H1 (cell line): ENCODE measurements around the gene CCDC88C. TPM values are rescaled to one million over a fixed set of nuclear protein-coding genes. Genes with fewer than 3 reads are reported as not detected.
"Not testable (repeated sequence)": the region's sequence is repeated elsewhere in the genome, so short reads cannot be mapped to it uniquely, and the experiment has no call there.

Experiments used
- CTCF ChIA-PET: fragments of 300-600 bp; sonication (Branson Sonifier 250); formaldehyde crosslinking; loops from one replicate; lab custom pipeline; 2021; ENCODE audit not compliant: partially characterized antibody; lab: Charles Lee
- POLR2A ChIA-PET: fragments of 300-600 bp; sonication (Branson Sonifier 250); formaldehyde crosslinking; loops from one replicate; lab custom pipeline; 2021; ENCODE audit warnings: inconsistent platforms; ENCODE audit not compliant: partially characterized antibody; lab: Charles Lee
- DNase-seq, 2 experiments: peaks; one replicate each; pipeline versions ENCODE4 v3.0.0 to v3.0.0-alpha.2; 2010 to 2022; ENCODE audit warnings: low spot score in 2 of 2, low read depth in 1 of 2, mixed read lengths in 1 of 2
- FAIRE-seq: peaks from 2 replicates; lab custom pipeline; 2011; peaks lifted over from hg19 to GRCh38; lab: Jason Lieb, UNC
- H2AFZ ChIP-seq: 2 replicates; pipeline ENCODE4 v1.8.1; 2012; ENCODE audit warnings: low read length, inconsistent platforms
- H2AK5ac ChIP-seq: 2 replicates; pipeline ENCODE4 v1.6.1; 2013; ENCODE audit warnings: low read depth, low read length
- H2BK120ac ChIP-seq: replicated peaks from 2 replicates; pipeline ENCODE3; 2013; ENCODE audit warnings: low read depth, low read length, inconsistent platforms
- H2BK12ac ChIP-seq: 2 replicates; pipeline ENCODE4 v1.6.1; 2013; ENCODE audit warnings: low read depth, low read length
- H2BK15ac ChIP-seq: 2 replicates; pipeline ENCODE4 v1.6.1; 2013; ENCODE audit warnings: low read length
- H2BK20ac ChIP-seq: 2 replicates; pipeline ENCODE4 v1.6.1; 2013; ENCODE audit warnings: low read length
- H2BK5ac ChIP-seq: 2 replicates; pipeline ENCODE4 v1.6.1; 2013; ENCODE audit warnings: low read depth, low read length
- H3K14ac ChIP-seq: 2 replicates; pipeline ENCODE4 v1.6.1; 2013; ENCODE audit warnings: inconsistent platforms; ENCODE audit not compliant: insufficient read length
- H3K18ac ChIP-seq: 2 replicates; pipeline ENCODE4 v1.6.1; 2013; ENCODE audit warnings: low read length; ENCODE audit errors: extremely low read depth
- H3K23ac ChIP-seq: 2 replicates; pipeline ENCODE4 v1.6.1; 2013; ENCODE audit warnings: inconsistent platforms; ENCODE audit not compliant: insufficient read length
- H3K23me2 ChIP-seq: 2 replicates; pipeline ENCODE4 v1.6.1; 2013; ENCODE audit warnings: low read depth, low read length
- H3K27ac ChIP-seq: 2 replicates; pipeline ENCODE4 v1.6.1; 2011; ENCODE audit warnings: low read depth, low read length, inconsistent platforms
- H3K27me3 ChIP-seq, 4 experiments: replicated peaks in 1 of 4; 1 replicate in 1 of 4; 2 replicates in 3 of 4; pipeline versions ENCODE4 v1.6.1 to v1.8.1; 2011 to 2013; ENCODE audit warnings: low read length in 3 of 4, mild to moderate bottlenecking in 3 of 4, inconsistent platforms in 2 of 4, mixed read lengths in 2 of 4, moderate library complexity in 1 of 4; ENCODE audit not compliant: control insufficient read depth in 3 of 4, insufficient read depth in 3 of 4; ENCODE audit errors: extremely low read depth in 1 of 4
- H3K36me3 ChIP-seq, 4 experiments: 2 replicates each; pipeline versions ENCODE4 v1.6.1 to v1.8.1; 2011 to 2013; ENCODE audit warnings: mild to moderate bottlenecking in 4 of 4, low read length in 3 of 4, moderate library complexity in 2 of 4, control low read depth in 1 of 4, inconsistent platforms in 1 of 4; ENCODE audit not compliant: insufficient read depth in 4 of 4, control insufficient read depth in 2 of 4
- H3K4ac ChIP-seq: replicated peaks from 2 replicates; pipeline ENCODE3; 2013; ENCODE audit warnings: low read length, low read depth, mixed read lengths, inconsistent platforms; ENCODE audit not compliant: insufficient read length
- H3K4me1 ChIP-seq, 4 experiments: replicated peaks in 1 of 4; 1 replicate in 1 of 4; 2 replicates in 3 of 4; pipeline versions ENCODE4 v1.6.1 to v1.8.1; 2011 to 2013; ENCODE audit warnings: low read length in 3 of 4, inconsistent platforms in 2 of 4, mixed read lengths in 1 of 4; ENCODE audit not compliant: insufficient read depth in 4 of 4, control insufficient read depth in 3 of 4
- H3K4me2 ChIP-seq, 2 experiments: 2 replicates each; pipeline versions ENCODE4 v1.6.1 to v1.8.1; 2011 to 2013; ENCODE audit warnings: low read depth in 2 of 2, low read length in 2 of 2, control low read depth in 1 of 2, inconsistent platforms in 1 of 2, mild to moderate bottlenecking in 1 of 2; ENCODE audit not compliant: insufficient read depth in 1 of 2
- H3K4me3 ChIP-seq, 4 experiments: fragments of 200-600, 300-600 bp in 1 of 4; sonication (generic), shearing (Covaris generic), sonication (Bioruptor Twin) in 1 of 4; 2 replicates each; pipeline versions ENCODE4 v1.5.1 to v1.8.1; 2011 to 2016; ENCODE audit warnings: low read length in 4 of 4, low read depth in 3 of 4, control low read depth in 2 of 4, inconsistent platforms in 2 of 4, mild to moderate bottlenecking in 2 of 4, mixed read lengths in 1 of 4, moderate library complexity in 1 of 4; ENCODE audit not compliant: insufficient read depth in 2 of 4; ENCODE audit errors: extremely low read depth in 1 of 4
- H3K56ac ChIP-seq: replicated peaks from 2 replicates; pipeline ENCODE3; 2013; ENCODE audit warnings: low read depth, mild to moderate bottlenecking, mixed read lengths, low read length, inconsistent platforms; ENCODE audit not compliant: insufficient read length
- H3K79me1 ChIP-seq: 2 replicates; pipeline ENCODE4 v1.6.1; 2013; ENCODE audit warnings: low read depth, low read length, control low read depth
- H3K79me2 ChIP-seq, 2 experiments: 2 replicates each; pipeline versions ENCODE4 v1.6.1 to v1.8.1; 2012 to 2013; ENCODE audit warnings: low read length in 2 of 2, mild to moderate bottlenecking in 2 of 2, inconsistent platforms in 1 of 2; ENCODE audit not compliant: insufficient read depth in 2 of 2, control insufficient read depth in 1 of 2
- H3K9ac ChIP-seq, 4 experiments: replicated peaks in 1 of 4; 1 replicate in 1 of 4; 2 replicates in 3 of 4; pipeline versions ENCODE4 v1.6.1 to v1.8.1; 2011 to 2013; ENCODE audit warnings: low read depth in 3 of 4, low read length in 3 of 4, control low read depth in 2 of 4, mild to moderate bottlenecking in 2 of 4, moderate library complexity in 2 of 4, inconsistent platforms in 1 of 4; ENCODE audit errors: extremely low read depth in 1 of 4
- H3K9me3 ChIP-seq, 2 experiments: 2 replicates each; pipeline versions ENCODE4 v1.6.1 to v1.8.1; 2012 to 2013; ENCODE audit warnings: mild to moderate bottlenecking in 2 of 2, moderate library complexity in 2 of 2, control low read depth in 1 of 2, inconsistent platforms in 1 of 2, low read depth in 1 of 2, low read length in 1 of 2, mixed read lengths in 1 of 2; ENCODE audit not compliant: insufficient read depth in 2 of 2
- H4K20me1 ChIP-seq, 2 experiments: replicated peaks in 1 of 2; 2 replicates each; pipeline versions ENCODE3 to v1.8.1; 2011 to 2013; ENCODE audit warnings: inconsistent platforms in 2 of 2, low read length in 2 of 2, mild to moderate bottlenecking in 1 of 2; ENCODE audit not compliant: insufficient read depth in 2 of 2, control insufficient read depth in 1 of 2
- H4K5ac ChIP-seq: 2 replicates; pipeline ENCODE4 v1.6.1; 2013; ENCODE audit warnings: low read length, low read depth, mixed read lengths, inconsistent platforms; ENCODE audit not compliant: insufficient read length
- H4K8ac ChIP-seq: 2 replicates; pipeline ENCODE4 v1.8.0; 2013; ENCODE audit warnings: mild to moderate bottlenecking, moderate library complexity, low read length, inconsistent platforms; ENCODE audit not compliant: insufficient read depth; ENCODE audit errors: extremely low read depth
- H4K91ac ChIP-seq: replicated peaks from 2 replicates; pipeline ENCODE3; 2013; ENCODE audit warnings: low read length, mixed read lengths, inconsistent platforms; ENCODE audit not compliant: insufficient read length
- WGBS, 2 experiments: shearing (Covaris generic) in 1 of 2; methylation state at CpG; one replicate each; pipeline versions ENCODE4 v1.1.6 to v1.1.7; 2013 to 2015; ENCODE audit warnings: low lambda C conversion rate in 2 of 2, mixed read lengths in 2 of 2, inconsistent platforms in 1 of 2, low coverage in 1 of 2, missing lambda C conversion rate in 1 of 2; ENCODE audit not compliant: insufficient replicate concordance in 2 of 2, insufficient coverage in 1 of 2, insufficient read length in 1 of 2; ENCODE audit errors: extremely low coverage in 1 of 2, missing lambda C conversion rate in 1 of 2; 5-methylcytosine and 5-hydroxymethylcytosine counted together
- polyA plus RNA-seq, 7 experiments: library from polyadenylated mRNA; depleted of rRNA in 3 of 7; stranded (reverse) in 5 of 7; unstranded in 2 of 7; fragments of >200 nt in 5 of 7; fragments of 200-250 nt in 2 of 7; gene quantifications; 1 replicate in 5 of 7; 2 replicates in 1 of 7; 4 replicates in 1 of 7; pipeline versions ENCODE4 v1.2.1 to v1.2.3, GENCODE V29; 2011 to 2013; ENCODE audit warnings: missing spikeins in 2 of 7, mixed read lengths in 2 of 7
- total RNA-seq: library from RNA; stranded (reverse); fragmentation: NEBNext Ultra II Directional; extraction: Animal tissue kit (Norgen Biotek cat#: 25700); gene quantifications from 2 replicates; pipeline ENCODE4 v1.2.1, GENCODE V29; 2021

CCDC88C gene
- total and polyA plus RNA-seq, 2 of the 8 experiments (the other 6 are each of a cell fraction or from before 2014, with no cell fraction given) = 10.3 to 57.7 TPM

- H3K4me2 ChIP-seq, H4K20me1 ChIP-seq, H3K4ac ChIP-seq, H3K18ac ChIP-seq, H3K4me1 ChIP-seq, H3K36me3 ChIP-seq, H3K56ac ChIP-seq, FAIRE-seq, H2AK5ac ChIP-seq, H2BK12ac ChIP-seq, H2BK15ac ChIP-seq, H3K23me2 ChIP-seq, H3K4me3 ChIP-seq, POLR2A ChIA-PET, H3K79me1 ChIP-seq, H2AFZ ChIP-seq, H3K14ac ChIP-seq, H3K23ac ChIP-seq, H4K8ac ChIP-seq, H3K9ac ChIP-seq, H4K91ac ChIP-seq, H3K27ac ChIP-seq, H3K27me3 ChIP-seq, H2BK120ac ChIP-seq, H2BK20ac ChIP-seq, CTCF ChIA-PET, H2BK5ac ChIP-seq, H4K5ac ChIP-seq, H3K79me2 ChIP-seq: not testable (repeated sequence)
- H3K9me3 ChIP-seq = peaks cover 25 to 30% of the 10 kb centered on the region in 2 experiments
- DNase-seq = peak in 1 of 2 experiments; percentile 58
- WGBS, 2 experiments = 84% methylated on average over 16 of the region's 16 CpGs; no CpG with 5 or more reads in 1 of the 2 experiments
These were observed 18.6 kb upstream of the CCDC88C start for GRCh38 chr14:91436266-91436665.
